Skin epidermis (tissue), 12 donors: ENCODE results near the gene NDUFB2.
"Not testable (repeated sequence)": the region's sequence is repeated elsewhere in the genome, so short reads cannot be mapped to it uniquely, and the experiment has no call there.

Experiments
- H3K27ac ChIP-seq, 21 experiments: fragments of 200-600 bp; sonication (generic) in 11 of 21; one replicate each; pipeline ENCODE4 v1.5.0; 2020; ENCODE audit warnings: mild to moderate bottlenecking in 3 of 21, inconsistent platforms in 2 of 21, moderate library complexity in 2 of 21
- H3K4me3 ChIP-seq, 7 experiments: fragments of 200-600 bp; sonication (generic) in 2 of 7; one replicate each; pipeline ENCODE4 v1.5.0; 2020; ENCODE audit warnings: inconsistent platforms in 2 of 7, mild to moderate bottlenecking in 2 of 7, moderate library complexity in 1 of 7

Gene NDUFB2

DNA sequence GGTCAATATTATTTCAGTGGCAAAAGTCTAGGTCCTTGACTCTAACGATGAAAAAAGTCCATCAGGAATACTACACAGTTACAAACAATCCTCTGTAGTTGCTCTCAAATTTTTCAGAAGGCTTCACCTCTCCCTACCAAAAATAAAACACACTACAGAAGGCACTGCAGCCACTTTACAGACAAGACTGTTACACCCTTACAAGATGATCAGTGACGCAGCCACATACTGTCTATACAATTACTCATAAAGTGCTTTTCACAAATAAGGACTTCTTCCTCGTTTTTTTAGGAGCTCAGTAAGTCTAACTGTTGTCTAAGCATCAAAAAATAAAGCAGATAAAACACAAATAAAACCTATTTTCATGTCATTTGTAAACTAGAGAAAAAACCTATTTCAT, 27.1 kb downstream of the NDUFB2 start:
- no peak overlapping the region for H3K4me3 ChIP-seq

DNA sequence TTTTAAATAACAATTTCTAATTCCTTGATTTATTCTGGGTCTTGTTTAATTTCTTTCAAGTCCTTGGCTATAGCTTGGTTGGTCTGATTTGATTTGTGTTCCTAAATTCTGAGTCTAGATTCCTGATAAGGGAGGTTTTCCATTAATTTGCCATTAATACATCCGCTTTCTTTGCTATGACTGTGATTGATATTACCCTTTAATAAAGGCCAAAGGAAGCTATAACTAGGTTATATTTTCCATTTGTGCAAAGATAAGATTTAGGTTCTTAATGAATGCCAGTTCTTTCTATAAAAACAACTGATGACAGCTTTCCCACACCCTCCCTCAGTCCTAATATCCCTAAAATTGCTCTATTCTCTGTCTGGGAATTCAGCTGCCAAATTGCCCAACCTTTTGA, 28.2 kb downstream of the NDUFB2 start:
- Histone ChIP-seq H3K4me3 (no peak overlapping the region), H3K27ac (no peak overlapping the region)

More for the DNA sequence above, 27.1 kb downstream of the NDUFB2 start:
- H3K27ac ChIP-seq: no peak overlapping the region

DNA sequence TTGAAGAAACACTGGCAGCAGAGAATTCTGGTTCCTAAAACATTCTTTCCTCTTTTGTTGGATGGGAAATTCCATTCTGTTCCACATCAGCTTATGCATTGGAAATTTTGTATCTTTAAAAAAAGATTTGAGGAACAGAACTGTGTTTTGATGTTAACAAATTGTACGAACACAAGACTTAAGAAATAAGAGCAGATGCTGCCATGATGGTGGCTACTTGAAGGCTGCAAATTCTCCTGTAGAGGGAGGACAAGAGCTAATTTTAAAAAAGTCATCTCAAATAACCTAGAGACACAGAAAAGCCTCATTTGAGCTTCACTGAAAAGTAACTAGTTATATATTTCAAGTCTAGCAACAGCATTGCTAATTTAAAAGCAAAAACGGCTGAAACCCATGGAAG, 29.8 kb downstream of the NDUFB2 start:
- no peak overlapping the region for H3K27ac ChIP-seq
- no peak overlapping the region for H3K4me3 ChIP-seq

DNA sequence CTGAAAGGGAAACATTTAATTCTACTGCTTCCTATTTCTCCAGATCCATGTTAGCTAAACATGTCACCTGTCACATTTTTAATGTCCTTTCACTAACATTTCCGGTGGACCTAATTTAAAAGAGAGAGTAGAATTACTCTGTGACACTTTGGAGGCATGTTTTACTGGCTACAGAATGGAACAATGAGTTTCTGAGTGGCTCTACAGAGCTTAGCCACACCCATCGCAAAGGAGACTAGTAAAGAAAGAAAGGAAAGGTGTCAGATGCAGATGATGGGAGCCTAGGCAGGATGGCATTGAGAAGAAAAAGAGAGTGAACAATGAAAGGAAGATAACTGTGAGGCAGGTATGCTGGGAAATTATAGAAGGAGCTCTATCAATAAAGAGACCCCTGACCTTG, 35.9 kb downstream of the NDUFB2 start:
- no peak overlapping the region for H3K27ac ChIP-seq
- H3K4me3 ChIP-seq: no peak overlapping the region

DNA sequence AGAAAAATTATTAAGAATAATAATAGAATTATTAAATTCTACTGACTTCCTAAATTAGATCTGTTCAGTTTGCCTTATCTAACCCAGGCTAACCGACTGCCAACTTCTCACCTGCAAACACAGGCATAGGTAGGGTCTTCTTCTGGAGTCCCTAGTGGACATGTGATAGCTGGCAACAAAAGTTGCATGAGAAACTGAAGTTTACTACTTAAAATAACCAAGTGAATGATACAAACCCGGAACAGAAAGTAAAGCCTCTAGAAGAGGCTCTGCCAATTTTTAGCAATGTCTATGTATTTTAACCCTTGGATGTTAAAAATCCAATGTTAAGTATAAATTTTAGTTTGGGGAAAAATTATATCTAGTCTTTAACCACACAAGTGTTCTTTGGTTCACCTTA, 37.6 kb downstream of the NDUFB2 start:
- Histone ChIP-seq H3K4me3 (no peak overlapping the region), H3K27ac (no peak overlapping the region)

DNA sequence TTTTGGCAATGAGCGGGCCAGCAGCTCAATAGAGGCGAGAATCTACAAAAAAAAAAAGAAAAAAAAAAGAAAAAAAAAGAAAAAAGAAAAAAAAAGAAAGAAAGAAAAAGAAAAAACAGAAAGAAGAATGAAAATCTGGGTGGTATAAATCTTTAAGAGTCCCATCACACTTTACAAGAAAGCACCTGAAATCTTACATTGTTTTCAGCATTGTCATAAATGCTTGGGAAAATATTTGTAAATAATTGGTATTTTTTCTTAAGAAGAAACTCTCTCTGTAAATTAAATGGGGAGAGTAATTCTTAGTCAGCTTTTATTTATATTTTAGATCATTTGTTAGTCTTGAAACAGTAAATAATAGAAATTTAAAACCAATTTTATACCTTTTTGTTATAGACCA, 38.2 kb downstream of the NDUFB2 start:
- Histone ChIP-seq H3K27ac (no peak overlapping the region), H3K4me3 (no peak overlapping the region)

DNA sequence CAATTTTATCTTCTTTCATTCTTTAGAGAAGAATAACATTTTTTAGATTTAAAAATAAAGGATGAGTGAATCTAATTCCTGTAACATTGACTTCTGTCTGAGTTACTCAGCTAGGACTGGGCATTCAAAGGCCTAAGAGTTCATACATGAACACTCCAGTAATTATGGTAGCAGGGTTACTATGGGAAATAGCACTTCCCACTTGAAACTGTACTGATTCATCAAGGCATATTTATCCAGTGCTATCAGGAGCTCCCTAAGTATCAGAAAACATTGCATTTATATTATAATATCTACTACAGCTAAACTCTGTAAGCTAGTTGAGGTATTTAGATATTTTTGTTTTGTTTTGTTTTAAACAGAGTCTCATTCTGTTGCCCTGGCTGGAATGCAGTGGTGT, 41.8 kb downstream of the NDUFB2 start:
- Histone ChIP-seq H3K27ac (no peak overlapping the region), H3K4me3 (no peak overlapping the region)

DNA sequence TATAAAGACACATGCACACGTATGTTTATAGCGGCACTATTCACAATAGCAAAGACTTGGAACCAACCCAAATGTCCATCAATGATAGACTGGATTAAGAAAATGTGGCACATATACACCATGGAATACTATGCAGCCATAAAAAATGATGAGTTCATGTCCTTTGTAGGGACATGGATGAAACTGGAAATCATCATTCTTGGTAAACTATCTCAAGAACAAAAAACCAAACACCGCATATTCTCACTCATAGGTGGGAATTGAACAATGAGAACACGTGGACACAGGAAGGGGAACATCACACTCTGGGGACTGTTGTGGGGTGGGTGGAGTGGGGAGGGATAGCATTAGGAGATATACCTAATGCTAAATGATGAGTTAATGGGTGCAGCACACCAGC, 46.7 kb downstream of the NDUFB2 start:
- H3K4me3 ChIP-seq, H3K27ac ChIP-seq: not testable (repeated sequence)

DNA sequence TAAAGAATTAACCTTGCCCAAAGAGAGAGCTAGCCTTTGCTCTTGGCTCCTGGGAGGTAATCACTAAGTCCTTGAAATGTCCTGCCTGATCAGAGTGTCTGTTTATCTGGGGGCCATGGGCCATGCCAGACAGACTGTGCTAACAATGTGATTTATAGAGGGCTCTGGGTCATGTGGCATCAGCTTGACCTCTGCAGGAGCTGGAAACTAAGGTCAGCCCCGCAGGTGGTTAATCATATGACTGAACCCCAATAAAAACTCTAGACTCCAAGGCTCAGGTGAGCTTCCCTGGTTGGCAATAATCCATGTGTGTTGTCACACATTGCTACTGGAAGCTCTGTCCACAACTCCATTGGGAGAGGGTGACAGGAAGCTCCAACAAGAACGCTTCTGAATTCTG, 47.5 kb downstream of the NDUFB2 start:
- Histone ChIP-seq H3K27ac (no peak overlapping the region), H3K4me3 (no peak overlapping the region)

DNA sequence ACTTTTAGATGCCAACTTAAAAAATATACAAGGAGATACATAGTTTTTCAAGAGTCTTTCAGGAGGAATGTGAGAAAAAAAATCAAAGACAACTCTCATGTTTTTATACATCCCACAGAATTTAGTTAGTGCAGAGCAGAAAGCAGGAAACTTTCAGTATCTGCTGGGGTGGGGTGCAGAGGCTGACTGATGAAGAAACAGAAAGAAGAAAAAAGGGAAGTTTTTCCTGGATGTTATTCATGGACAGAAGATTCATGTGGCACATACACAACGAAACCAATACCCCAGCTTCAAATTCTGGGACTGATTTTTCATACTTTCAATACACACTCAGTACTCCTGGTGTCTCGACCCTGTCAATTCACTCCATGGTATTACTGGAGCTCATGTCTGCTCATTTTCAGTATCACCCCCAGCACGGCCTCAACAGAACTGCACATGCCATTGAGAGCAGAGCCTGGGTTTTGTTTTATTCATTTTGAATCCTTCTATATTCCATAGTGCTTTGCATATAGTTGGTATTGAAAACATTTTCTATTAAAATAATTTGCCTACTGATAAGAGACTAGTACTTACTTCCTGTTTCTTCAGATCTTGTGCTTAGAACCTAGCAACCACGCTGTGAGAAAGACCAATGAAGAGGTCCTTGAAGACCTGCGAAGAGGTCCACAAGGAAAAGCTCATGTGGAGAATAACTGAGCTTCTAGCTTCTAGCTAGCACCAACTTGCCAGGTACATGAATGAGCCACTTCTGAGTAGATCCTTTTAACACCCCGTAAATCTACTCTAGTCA, 49.0 kb downstream of the NDUFB2 start:
- H3K4me3 ChIP-seq: no peak overlapping the region

DNA sequence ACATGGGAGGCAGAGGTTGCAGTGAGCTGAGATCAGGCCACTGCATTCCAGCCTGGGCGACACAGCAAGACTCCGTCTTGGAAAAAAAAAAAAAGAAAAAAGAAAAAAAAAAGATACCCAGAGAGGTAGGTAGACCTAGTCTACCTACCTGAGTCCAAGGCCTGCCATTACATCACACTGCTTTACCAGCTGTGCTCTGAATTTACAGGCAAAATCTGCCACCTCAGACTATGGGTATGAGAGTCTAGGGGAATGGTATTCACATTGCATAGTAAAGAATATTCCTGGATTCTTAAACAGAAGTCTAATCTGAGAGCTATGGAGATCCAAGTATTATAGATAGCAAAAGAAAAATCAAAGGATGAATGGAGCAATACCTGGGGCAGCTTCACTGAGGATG, 50.2 kb downstream of the NDUFB2 start:
- H3K4me3 ChIP-seq: no peak overlapping the region

More for the DNA sequence above, 49.0 kb downstream of the NDUFB2 start:
- H3K27ac ChIP-seq: no peak overlapping the region

DNA sequence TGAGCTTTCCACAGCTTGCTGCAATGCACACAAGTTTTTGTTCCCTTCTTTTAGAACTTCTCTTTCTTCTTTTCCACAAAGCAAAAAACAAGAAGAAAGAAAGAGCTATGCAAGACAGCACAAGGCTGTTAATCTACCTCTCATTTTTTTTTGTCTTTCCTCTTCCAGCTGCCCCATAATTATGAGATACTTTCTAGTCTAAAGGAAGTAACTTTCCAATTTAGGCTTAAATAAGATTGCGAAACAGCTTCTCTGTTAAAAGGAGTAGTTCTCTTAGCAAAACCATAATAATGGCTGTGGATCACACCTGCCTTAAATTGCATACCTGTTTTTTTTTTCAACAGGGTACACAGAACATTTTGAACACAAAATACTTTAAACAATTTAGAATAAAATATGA, 56.0 kb downstream of the NDUFB2 start:
- no peak overlapping the region for H3K27ac ChIP-seq

More for the DNA sequence above, 50.2 kb downstream of the NDUFB2 start:
- H3K27ac ChIP-seq: no peak overlapping the region

DNA sequence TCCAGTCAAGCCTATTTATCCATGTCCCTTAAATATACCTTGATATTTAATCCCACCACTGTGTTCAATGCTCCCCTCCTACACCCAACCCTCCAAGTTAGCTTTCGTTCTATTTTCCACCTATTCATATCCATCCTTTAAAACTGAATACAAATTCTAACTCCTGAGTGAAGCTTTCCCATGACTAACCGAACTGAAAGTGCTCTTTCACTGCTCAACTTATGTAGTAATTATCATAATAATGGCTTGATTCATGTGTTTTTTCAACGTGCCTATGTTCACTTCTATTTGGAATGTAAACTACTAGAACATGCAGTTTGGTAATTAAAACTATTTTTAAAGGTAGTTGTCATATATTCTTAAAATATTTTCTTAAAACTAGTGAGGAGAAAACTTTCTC, 58.0 kb downstream of the NDUFB2 start:
- H3K27ac ChIP-seq: no peak overlapping the region
- H3K4me3 ChIP-seq: no peak overlapping the region

More for the DNA sequence above, 56.0 kb downstream of the NDUFB2 start:
- H3K4me3 ChIP-seq: no peak overlapping the region
